Endothelial cell of umbilical vein (primary cell): Measurements from ENCODE around the gene CDH20. TPM values are rescaled to one million over a fixed set of nuclear protein-coding genes. Genes with fewer than 3 reads are reported as not detected.

Source experiments
- BruUV-seq: library from RNA; stranded (reverse); fragments of 400-500 nt; replicated peaks from 2 replicates; lab custom pipeline; 2021; lab: Mats Ljungman, UMichigan
- CTCF ChIA-PET: fragments of 300-600, 350-600 bp; sonication (Branson Sonifier 250); formaldehyde crosslinking; loops from one replicate; lab custom pipeline; 2021; ENCODE audit warnings: antibody characterized with exemption, inconsistent platforms; lab: Charles Lee
- POLR2A ChIA-PET: fragments of 300-600, 350-600 bp; sonication (Branson Sonifier 250); formaldehyde crosslinking; loops from one replicate; lab custom pipeline; 2021; ENCODE audit warnings: antibody characterized with exemption, inconsistent platforms; lab: Charles Lee
- DNase-seq: peaks from one replicate; pipeline ENCODE4 v3.0.0-alpha.2; 2011; ENCODE audit warnings: low read depth, low spot score
- FAIRE-seq: peaks from 2 replicates; lab custom pipeline; 2011; peaks lifted over from hg19 to GRCh38; lab: Jason Lieb, UNC
- H2AFZ ChIP-seq: 2 replicates; pipeline ENCODE4 v1.6.0; 2012; ENCODE audit warnings: low read depth, low read length, control low read depth, inconsistent platforms
- H3K27ac ChIP-seq: 2 replicates; pipeline ENCODE4 v1.5.1; 2011; ENCODE audit warnings: low read depth, mild to moderate bottlenecking, control low read depth, low read length, moderate library complexity; ENCODE audit not compliant: insufficient read depth
- H3K27me3 ChIP-seq, 2 experiments: 2 replicates each; pipeline versions ENCODE4 v1.6.0 to v1.6.1; 2011; ENCODE audit warnings: low read length in 2 of 2, mixed read lengths in 1 of 2; ENCODE audit not compliant: control insufficient read depth in 2 of 2, insufficient read depth in 2 of 2
- H3K36me3 ChIP-seq, 2 experiments: 2 replicates in 1 of 2; 3 replicates in 1 of 2; pipeline ENCODE4 v1.5.1; 2011; ENCODE audit warnings: low read length in 2 of 2, mild to moderate bottlenecking in 1 of 2, moderate library complexity in 1 of 2; ENCODE audit not compliant: control insufficient read depth in 2 of 2, insufficient read depth in 2 of 2; ENCODE audit errors: extremely low read depth in 1 of 2
- H3K4me1 ChIP-seq: 3 replicates; pipeline ENCODE4 v1.5.1; 2011; ENCODE audit warnings: mild to moderate bottlenecking, low read length; ENCODE audit not compliant: control insufficient read depth, insufficient read depth; ENCODE audit errors: extremely low read depth
- H3K4me2 ChIP-seq: 2 replicates; pipeline ENCODE4 v1.6.1; 2011; ENCODE audit warnings: low read length, control low read depth, mixed read lengths; ENCODE audit not compliant: insufficient read depth
- H3K4me3 ChIP-seq, 3 experiments: fragments of 200-600 bp in 1 of 3; sonication (generic), shearing (Covaris generic) in 1 of 3; replicated peaks in 1 of 3; 2 replicates each; pipeline ENCODE4 v1.5.1; 2011 to 2016; ENCODE audit warnings: control low read depth in 3 of 3, low read length in 3 of 3, mild to moderate bottlenecking in 2 of 3, inconsistent platforms in 1 of 3, low read depth in 1 of 3, moderate library complexity in 1 of 3; ENCODE audit not compliant: insufficient read depth in 1 of 3
- H3K79me2 ChIP-seq: 2 replicates; pipeline ENCODE4 v1.6.0; 2012; ENCODE audit warnings: low read length, inconsistent platforms; ENCODE audit not compliant: control insufficient read depth, insufficient read depth
- H3K9ac ChIP-seq: replicated peaks from 2 replicates; pipeline ENCODE3; 2011; ENCODE audit warnings: low read length, control low read depth; ENCODE audit not compliant: insufficient read depth; ENCODE audit errors: extremely low read depth
- H3K9me1 ChIP-seq: replicated peaks from 3 replicates; pipeline ENCODE4 v1.6.0; 2011; ENCODE audit warnings: mild to moderate bottlenecking, low read length; ENCODE audit not compliant: control insufficient read depth, insufficient read depth; ENCODE audit errors: extremely low read depth
- H3K9me3 ChIP-seq: replicated peaks from 2 replicates; pipeline ENCODE4 v1.5.1; 2012; ENCODE audit warnings: low read length, inconsistent platforms; ENCODE audit not compliant: control insufficient read depth, insufficient read depth
- H4K20me1 ChIP-seq: replicated peaks from 2 replicates; pipeline ENCODE3; 2011; ENCODE audit warnings: mild to moderate bottlenecking, low read length; ENCODE audit not compliant: control insufficient read depth, insufficient read depth; ENCODE audit errors: extremely low read depth
- EZH2 ChIP-seq: IDR thresholded peaks from 2 replicates; pipeline ENCODE4 v1.6.1; 2012; ENCODE audit warnings: borderline replicate concordance, low read depth, mild to moderate bottlenecking, moderate library complexity, low read length, inconsistent platforms; ENCODE audit not compliant: severe bottlenecking
- FOS ChIP-seq: IDR thresholded peaks from 2 replicates; pipeline ENCODE4 v1.6.1; 2011; ENCODE audit warnings: mild to moderate bottlenecking, low read length, moderate library complexity, borderline replicate concordance; ENCODE audit not compliant: insufficient read depth
- GATA2 ChIP-seq: IDR thresholded peaks from 2 replicates; pipeline ENCODE4 v1.7.0; 2011; ENCODE audit warnings: low read depth, mild to moderate bottlenecking, moderate library complexity, mixed read lengths, low read length; ENCODE audit not compliant: insufficient read length, insufficient read depth
- JUN ChIP-seq: IDR thresholded peaks from 2 replicates; pipeline ENCODE4 v1.6.1; 2011; ENCODE audit warnings: borderline replicate concordance, low read depth; ENCODE audit not compliant: insufficient read length, insufficient read depth
- MYC ChIP-seq: IDR thresholded peaks from one replicate; pipeline ENCODE4 v1.6.1; 2011; ENCODE audit warnings: mild to moderate bottlenecking, low read depth, low read length
- POLR2A ChIP-seq: IDR thresholded peaks from 2 replicates; pipeline ENCODE4 v1.6.1; 2012; ENCODE audit warnings: low read depth, mild to moderate bottlenecking, control low read depth, low read length
- POLR2AphosphoS5 ChIP-seq: IDR thresholded peaks from 2 replicates; pipeline ENCODE4 v1.6.1; 2012; ENCODE audit warnings: low read depth, mild to moderate bottlenecking, control low read depth, low read length, moderate library complexity; ENCODE audit not compliant: insufficient read depth
- dilution Hi-C: fragments of 300-500 bp; cut with MboI; formaldehyde crosslinking; loops from one replicate; pipeline ENCODE4 v1.15.0; 2019; ENCODE audit warnings: low sequenced_read_pairs; ENCODE audit not compliant: extremely low pct_ligation_motif_present
- intact Hi-C: fragments of 100-400 bp; cut with micrococcal nuclease; formaldehyde crosslinking; loops from one replicate; pipeline ENCODE4 v1.10.0; 2022
- polyA plus RNA-seq, 4 experiments: library from polyadenylated mRNA; depleted of rRNA in 3 of 4; stranded (reverse) in 3 of 4; unstranded in 1 of 4; fragments of >200 nt; gene quantifications; 2 replicates each; pipeline versions ENCODE4 v1.2.1 to v1.2.3, GENCODE V29; 2011 to 2012; ENCODE audit warnings: missing spikeins in 1 of 4
- total RNA-seq: library from RNA; stranded (reverse); gene quantifications from 2 replicates; pipeline ENCODE4 v1.2.3, GENCODE V29; 2021
- TF ChIP-seq, protein P1 (sequence below): IDR thresholded peaks from 2 replicates; pipeline ENCODE4 v1.6.1; 2011; ENCODE audit not compliant: insufficient read depth, insufficient read length
- TF ChIP-seq, protein P2 (sequence below), 2 donors: IDR thresholded peaks; 1 replicate in 1 of 2; 2 replicates in 1 of 2; pipeline ENCODE4 v1.5.1; 2011; ENCODE audit warnings: low read length in 2 of 2, mild to moderate bottlenecking in 2 of 2, moderate library complexity in 2 of 2, control low read depth in 1 of 2, inconsistent platforms in 1 of 2, low read depth in 1 of 2; ENCODE audit not compliant: insufficient read depth in 1 of 2; ENCODE audit errors: extremely low read depth in 1 of 2

Gene CDH20
- total and polyA plus RNA-seq, 2 donors (not counting 3 experiments of a cell fraction or from before 2014, with no cell fraction given): not detected

DNA sequence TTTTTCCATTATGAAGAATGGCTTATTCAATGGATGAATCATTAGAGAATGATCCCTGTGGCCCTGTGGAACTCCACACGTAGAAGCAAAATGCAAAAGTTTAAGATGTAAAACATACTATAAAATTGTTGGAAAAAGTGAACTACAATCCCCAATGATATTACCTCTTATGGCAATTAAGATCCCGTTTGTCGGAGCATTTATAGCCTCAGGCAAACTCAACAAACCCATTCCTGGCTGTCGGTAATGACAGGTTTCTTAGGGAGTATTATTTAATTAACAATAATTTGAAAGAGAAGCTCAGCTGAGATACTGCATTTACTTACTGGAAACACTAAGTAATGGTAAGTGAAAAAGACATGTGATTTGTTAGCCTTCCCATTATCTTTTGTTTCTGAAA is 138.3 kb downstream of the CDH20 start:
- Histone ChIP-seq H3K79me2 (no peaks in the 10 kb centered on the region), H4K20me1 (no peaks in the 10 kb centered on the region), H3K27me3 (no peaks in the 10 kb centered on the region), H3K4me3 (no peak overlapping the region), H3K9ac (no peak overlapping the region), H3K4me1 (no peaks in the 10 kb centered on the region), H3K9me1 (no peaks in the 10 kb centered on the region), H3K4me2 (no peak overlapping the region), H2AFZ (no peak overlapping the region), H3K9me3 (no peaks in the 10 kb centered on the region), H3K27ac (no peak overlapping the region), H3K36me3 (no peaks in the 10 kb centered on the region)
- intact Hi-C loops: no loop called here
- ChIA-PET CTCF (no interaction called here), POLR2A (no interaction called here)
- no peak for DNase-seq
- dilution Hi-C loops: no loop called here
- BruUV-seq: no TSS peak
- FAIRE-seq: no peak
- TF ChIP-seq MYC (no peak), EZH2 (no peak), JUN (no peak), POLR2A (no peak), FOS (no peak), GATA2 (no peak), POLR2AphosphoS5 (no peak)
- TF ChIP-seq, protein P1, sequence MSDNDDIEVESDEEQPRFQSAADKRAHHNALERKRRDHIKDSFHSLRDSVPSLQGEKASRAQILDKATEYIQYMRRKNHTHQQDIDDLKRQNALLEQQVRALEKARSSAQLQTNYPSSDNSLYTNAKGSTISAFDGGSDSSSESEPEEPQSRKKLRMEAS: no peak
- TF ChIP-seq, protein P2, sequence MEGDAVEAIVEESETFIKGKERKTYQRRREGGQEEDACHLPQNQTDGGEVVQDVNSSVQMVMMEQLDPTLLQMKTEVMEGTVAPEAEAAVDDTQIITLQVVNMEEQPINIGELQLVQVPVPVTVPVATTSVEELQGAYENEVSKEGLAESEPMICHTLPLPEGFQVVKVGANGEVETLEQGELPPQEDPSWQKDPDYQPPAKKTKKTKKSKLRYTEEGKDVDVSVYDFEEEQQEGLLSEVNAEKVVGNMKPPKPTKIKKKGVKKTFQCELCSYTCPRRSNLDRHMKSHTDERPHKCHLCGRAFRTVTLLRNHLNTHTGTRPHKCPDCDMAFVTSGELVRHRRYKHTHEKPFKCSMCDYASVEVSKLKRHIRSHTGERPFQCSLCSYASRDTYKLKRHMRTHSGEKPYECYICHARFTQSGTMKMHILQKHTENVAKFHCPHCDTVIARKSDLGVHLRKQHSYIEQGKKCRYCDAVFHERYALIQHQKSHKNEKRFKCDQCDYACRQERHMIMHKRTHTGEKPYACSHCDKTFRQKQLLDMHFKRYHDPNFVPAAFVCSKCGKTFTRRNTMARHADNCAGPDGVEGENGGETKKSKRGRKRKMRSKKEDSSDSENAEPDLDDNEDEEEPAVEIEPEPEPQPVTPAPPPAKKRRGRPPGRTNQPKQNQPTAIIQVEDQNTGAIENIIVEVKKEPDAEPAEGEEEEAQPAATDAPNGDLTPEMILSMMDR (IDR thresholded peaks at IDR 0.05; ENCODE audit: extremely low read depth in 1 of 2, insufficient read depth in 1 of 2, low read depth in 1 of 2, low read length in 2 of 2): no peak
